ENCODE data around the gene TEKT2.

Gene TEKT2

GRCh38 chr1:36107394-36107793 is 23.5 kb downstream of the TEKT2 start:
- Histone ChIP-seq H3K4me1 (ENCODE audit: control insufficient read depth, insufficient read depth, low read length) (peaks cover 3% of the 10 kb centered on the region), H3K4me3 (ENCODE audit: low read length in 2 of 2) (no peak overlapping the region), H3K9ac (ENCODE audit: low read length in 2 of 2) (no peak overlapping the region), H3K9me3 (ENCODE audit: control insufficient read depth in 2 of 2, low read length in 2 of 2) (no peaks in the 10 kb centered on the region), H3K36me3 (ENCODE audit: control insufficient read depth in 2 of 2, insufficient read depth in 2 of 2, low read length in 2 of 2) (peaks cover 0 to 2% of the 10 kb centered on the region in 2 donors), H3K27me3 (ENCODE audit: control insufficient read depth in 1 of 2, insufficient read depth in 2 of 2, low read length in 2 of 2) (no peaks in the 10 kb centered on the region), H3K27ac (ENCODE audit: low read length) (no peak overlapping the region)

GRCh38 chr1:36108314-36108713 is 24.4 kb downstream of the TEKT2 start:
- Histone ChIP-seq H3K4me3 (ENCODE audit: low read length in 2 of 2) (no peak overlapping the region), H3K9ac (ENCODE audit: low read length in 2 of 2) (no peak overlapping the region), H3K9me3 (ENCODE audit: control insufficient read depth in 2 of 2, low read length in 2 of 2) (no peaks in the 10 kb centered on the region), H3K36me3 (ENCODE audit: control insufficient read depth in 2 of 2, insufficient read depth in 2 of 2, low read length in 2 of 2) (peaks cover 0 to 4% of the 10 kb centered on the region in 2 donors), H3K27me3 (ENCODE audit: control insufficient read depth in 1 of 2, insufficient read depth in 2 of 2, low read length in 2 of 2) (no peaks in the 10 kb centered on the region), H3K27ac (ENCODE audit: low read length) (no peak overlapping the region), H3K4me1 (ENCODE audit: control insufficient read depth, insufficient read depth, low read length) (peaks cover 3% of the 10 kb centered on the region)

- no peak overlapping the region for H3K4me3 ChIP-seq (ENCODE audit: low read length in 2 of 2)
Measured at GRCh38 chr1:36109041-36109679, 25.3 kb downstream of the TEKT2 start.

GRCh38 chr1:36111151-36111550 is 27.3 kb downstream of the TEKT2 start:
- H3K9me3 ChIP-seq (ENCODE audit: control insufficient read depth in 2 of 2, low read length in 2 of 2): no peaks in the 10 kb centered on the region
- H3K36me3 ChIP-seq (ENCODE audit: control insufficient read depth in 2 of 2, insufficient read depth in 2 of 2, low read length in 2 of 2): peaks cover 0 to 5% of the 10 kb centered on the region in 2 donors
- no peak overlapping the region for H3K4me3 ChIP-seq (ENCODE audit: low read length in 2 of 2)
- no peak overlapping the region for H3K27ac ChIP-seq (ENCODE audit: low read length)
- H3K27me3 ChIP-seq (ENCODE audit: control insufficient read depth in 1 of 2, insufficient read depth in 2 of 2, low read length in 2 of 2): no peaks in the 10 kb centered on the region
- H3K9ac ChIP-seq (ENCODE audit: low read length in 2 of 2): no peak overlapping the region
- H3K4me1 ChIP-seq (ENCODE audit: control insufficient read depth, insufficient read depth, low read length): peaks cover 18% of the 10 kb centered on the region

More at GRCh38 chr1:36109041-36109679, 25.3 kb downstream of the TEKT2 start:
- no peaks in the 10 kb centered on the region for H3K9me3 ChIP-seq (ENCODE audit: control insufficient read depth in 2 of 2, low read length in 2 of 2)
- H3K27ac ChIP-seq (ENCODE audit: low read length): no peak overlapping the region
- H3K9ac ChIP-seq (ENCODE audit: low read length in 2 of 2): no peak overlapping the region
- H3K4me1 ChIP-seq (ENCODE audit: control insufficient read depth, insufficient read depth, low read length): peaks cover 3% of the 10 kb centered on the region
- peaks cover 0 to 5% of the 10 kb centered on the region in 2 donors for H3K36me3 ChIP-seq (ENCODE audit: control insufficient read depth in 2 of 2, insufficient read depth in 2 of 2, low read length in 2 of 2)
- H3K27me3 ChIP-seq (ENCODE audit: control insufficient read depth in 1 of 2, insufficient read depth in 2 of 2, low read length in 2 of 2): no peaks in the 10 kb centered on the region

- no peak overlapping the region for H3K9ac ChIP-seq (ENCODE audit: low read length in 2 of 2)
- no peaks in the 10 kb centered on the region for H3K9me3 ChIP-seq (ENCODE audit: control insufficient read depth in 2 of 2, low read length in 2 of 2)
- H3K4me3 ChIP-seq (ENCODE audit: low read length in 2 of 2): no peak overlapping the region
- peaks cover 0 to 5% of the 10 kb centered on the region in 2 donors for H3K36me3 ChIP-seq (ENCODE audit: control insufficient read depth in 2 of 2, insufficient read depth in 2 of 2, low read length in 2 of 2)
- no peaks in the 10 kb centered on the region for H3K27me3 ChIP-seq (ENCODE audit: control insufficient read depth in 1 of 2, insufficient read depth in 2 of 2, low read length in 2 of 2)
- H3K27ac ChIP-seq (ENCODE audit: low read length): no peak overlapping the region
- peaks cover 28% of the 10 kb centered on the region for H3K4me1 ChIP-seq (ENCODE audit: control insufficient read depth, insufficient read depth, low read length)
Measured at GRCh38 chr1:36112823-36113222, 28.9 kb downstream of the TEKT2 start.

- Histone ChIP-seq H3K9ac (ENCODE audit: low read length in 2 of 2) (no peak overlapping the region), H3K9me3 (ENCODE audit: control insufficient read depth in 2 of 2, low read length in 2 of 2) (no peaks in the 10 kb centered on the region), H3K4me1 (ENCODE audit: control insufficient read depth, insufficient read depth, low read length) (peaks cover 37% of the 10 kb centered on the region), H3K36me3 (ENCODE audit: control insufficient read depth in 2 of 2, insufficient read depth in 2 of 2, low read length in 2 of 2) (peaks cover 0 to 3% of the 10 kb centered on the region in 2 donors), H3K27me3 (ENCODE audit: control insufficient read depth in 1 of 2, insufficient read depth in 2 of 2, low read length in 2 of 2) (no peaks in the 10 kb centered on the region), H3K27ac (ENCODE audit: low read length) (peak overlapping the region; percentile 82), H3K4me3 (ENCODE audit: low read length in 2 of 2) (no peak overlapping the region)
Measured at GRCh38 chr1:36114371-36114770, 30.5 kb downstream of the TEKT2 start.

GRCh38 chr1:36115200-36115669 is 31.3 kb downstream of the TEKT2 start:
- Histone ChIP-seq H3K4me1 (ENCODE audit: control insufficient read depth, insufficient read depth, low read length) (peaks cover 44% of the 10 kb centered on the region), H3K4me3 (ENCODE audit: low read length in 2 of 2) (peak overlapping the region in 1 of 2 donors; percentile 15), H3K27ac (ENCODE audit: low read length) (peak overlapping the region; percentile 82), H3K9ac (ENCODE audit: low read length in 2 of 2) (peak overlapping the region in 1 of 2 donors; percentile 68), H3K27me3 (ENCODE audit: control insufficient read depth in 1 of 2, insufficient read depth in 2 of 2, low read length in 2 of 2) (no peaks in the 10 kb centered on the region), H3K36me3 (ENCODE audit: control insufficient read depth in 2 of 2, insufficient read depth in 2 of 2, low read length in 2 of 2) (peaks cover 0 to 3% of the 10 kb centered on the region in 2 donors), H3K9me3 (ENCODE audit: control insufficient read depth in 2 of 2, low read length in 2 of 2) (no peaks in the 10 kb centered on the region)

- no peaks in the 10 kb centered on the region for H3K27me3 ChIP-seq (ENCODE audit: control insufficient read depth in 1 of 2, insufficient read depth in 2 of 2, low read length in 2 of 2)
- no peaks in the 10 kb centered on the region for H3K9me3 ChIP-seq (ENCODE audit: control insufficient read depth in 2 of 2, low read length in 2 of 2)
- peaks cover 0 to 3% of the 10 kb centered on the region in 2 donors for H3K36me3 ChIP-seq (ENCODE audit: control insufficient read depth in 2 of 2, insufficient read depth in 2 of 2, low read length in 2 of 2)
- H3K9ac ChIP-seq (ENCODE audit: low read length in 2 of 2): peak overlapping the region; percentile 5 to 15
- H3K27ac ChIP-seq (ENCODE audit: low read length): peak overlapping the region; percentile 82
- H3K4me3 ChIP-seq (ENCODE audit: low read length in 2 of 2): no peak overlapping the region
- peaks cover 44% of the 10 kb centered on the region for H3K4me1 ChIP-seq (ENCODE audit: control insufficient read depth, insufficient read depth, low read length)
Measured at GRCh38 chr1:36115931-36116330, 32.0 kb downstream of the TEKT2 start.

GRCh38 chr1:36116901-36117300 is 33.0 kb downstream of the TEKT2 start:
- Histone ChIP-seq H3K36me3 (ENCODE audit: control insufficient read depth in 2 of 2, insufficient read depth in 2 of 2, low read length in 2 of 2) (peaks cover 0 to 3% of the 10 kb centered on the region in 2 donors), H3K9ac (ENCODE audit: low read length in 2 of 2) (peak overlapping the region; percentile 38 to 51), H3K9me3 (ENCODE audit: control insufficient read depth in 2 of 2, low read length in 2 of 2) (no peaks in the 10 kb centered on the region), H3K27ac (ENCODE audit: low read length) (peak overlapping the region; percentile 11), H3K4me1 (ENCODE audit: control insufficient read depth, insufficient read depth, low read length) (peaks cover 44% of the 10 kb centered on the region), H3K27me3 (ENCODE audit: control insufficient read depth in 1 of 2, insufficient read depth in 2 of 2, low read length in 2 of 2) (no peaks in the 10 kb centered on the region), H3K4me3 (ENCODE audit: low read length in 2 of 2) (no peak overlapping the region)

- no peak overlapping the region for H3K9ac ChIP-seq (ENCODE audit: low read length in 2 of 2)
- H3K4me1 ChIP-seq (ENCODE audit: control insufficient read depth, insufficient read depth, low read length): peaks cover 52% of the 10 kb centered on the region
Measured at GRCh38 chr1:36118447-36119204, 34.7 kb downstream of the TEKT2 start.

More at GRCh38 chr1:36118447-36119204, 34.7 kb downstream of the TEKT2 start:
- peak overlapping the region; percentile 49 for H3K27ac ChIP-seq (ENCODE audit: low read length)
- H3K36me3 ChIP-seq (ENCODE audit: control insufficient read depth in 2 of 2, insufficient read depth in 2 of 2, low read length in 2 of 2): no peaks in the 10 kb centered on the region
- H3K27me3 ChIP-seq (ENCODE audit: control insufficient read depth in 1 of 2, insufficient read depth in 2 of 2, low read length in 2 of 2): no peaks in the 10 kb centered on the region
- H3K4me3 ChIP-seq (ENCODE audit: low read length in 2 of 2): no peak overlapping the region
- H3K9me3 ChIP-seq (ENCODE audit: control insufficient read depth in 2 of 2, low read length in 2 of 2): no peaks in the 10 kb centered on the region
